Vagina (tissue), 2 donors: ENCODE measurements around the gene CNST. TPM values are rescaled to one million over a fixed set of nuclear protein-coding genes. Genes with fewer than 3 reads are reported as not detected.

Source experiments
- DNase-seq, 2 donors: peaks; one replicate each; pipeline ENCODE4 v3.0.0-alpha.2; 2017; ENCODE audit errors: extremely low spot score in 2 of 2
- H3K27ac ChIP-seq: fragments of 200-600 bp; sonication (generic); one replicate; pipeline ENCODE4 v1.5.1; 2019
- H3K27me3 ChIP-seq: fragments of 200-600 bp; sonication (generic); one replicate; pipeline ENCODE4 v1.5.1; 2019
- H3K36me3 ChIP-seq, 2 donors: fragments of 200-600 bp; sonication (generic); one replicate each; pipeline ENCODE4 v1.5.1; 2017 to 2019
- H3K4me1 ChIP-seq: fragments of 200-600 bp; sonication (generic); one replicate; pipeline ENCODE4 v1.5.1; 2019
- H3K4me3 ChIP-seq, 2 donors: fragments of 200-600 bp; sonication (generic); 1 replicate in 1 of 2; 2 replicates in 1 of 2; pipeline ENCODE4 v1.5.1; 2016 to 2019
- H3K9me3 ChIP-seq: fragments of 200-600 bp; sonication (generic); one replicate; pipeline ENCODE4 v1.5.1; 2019
- POLR2A ChIP-seq, 2 donors: fragments of 450-650 bp; IDR thresholded peaks; one replicate each; pipeline ENCODE4 v1.6.1; 2017; ENCODE audit warnings: antibody characterized with exemption in 2 of 2, mild to moderate bottlenecking in 2 of 2, moderate library complexity in 2 of 2
- POLR2AphosphoS5 ChIP-seq, 2 donors: sonication (generic); formaldehyde crosslinking; IDR thresholded peaks; one replicate each; pipeline ENCODE4 v1.9.0; 2017; ENCODE audit warnings: antibody characterized with exemption in 2 of 2, mild to moderate bottlenecking in 2 of 2, low read depth in 1 of 2; ENCODE audit not compliant: insufficient read depth in 1 of 2
- intact Hi-C: fragments of 100-400 bp; cut with DNase I; formaldehyde crosslinking; loops from one replicate; pipeline ENCODE4 v1.15.1; 2023
- total RNA-seq: library from RNA; depleted of rRNA; stranded (reverse); fragments of >200 nt; gene quantifications from one replicate; pipeline ENCODE4 v1.2.3, GENCODE V29; 2016
- TF ChIP-seq, protein P1 (sequence below), 3 experiments: fragments of 450-650 bp in 2 of 3; fragments of 200-600 bp in 1 of 3; sonication (generic) in 1 of 3; IDR thresholded peaks; one replicate each; pipeline ENCODE4 v1.5.1; 2017 to 2019; ENCODE audit warnings: antibody characterized with exemption in 3 of 3, mild to moderate bottlenecking in 2 of 3, moderate library complexity in 2 of 3

CNST gene
- total RNA-seq, 1 donor from 2014 or later, result 20.6 TPM

DNA sequence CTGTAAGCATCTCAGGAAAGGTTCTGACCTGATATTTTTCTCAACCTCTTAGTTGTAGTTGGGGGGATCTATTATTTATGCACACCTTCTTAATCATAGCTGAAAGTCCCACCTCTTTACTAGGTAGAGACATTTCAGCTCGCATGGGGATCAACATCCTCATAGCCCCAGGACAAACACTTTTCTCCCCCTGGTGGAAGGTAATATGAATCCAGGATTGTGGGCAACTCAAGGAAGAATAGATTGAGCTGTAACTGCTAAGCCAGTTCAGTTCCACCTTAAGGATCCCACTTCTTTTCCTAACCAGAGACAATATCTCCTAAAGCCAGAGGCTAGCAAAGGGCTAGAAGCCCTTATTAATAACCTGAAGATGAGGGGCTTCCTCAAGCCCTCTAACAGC is 33.7 kb upstream of the CNST start:
- no peak for DNase-seq
- Histone ChIP-seq H3K9me3 (peaks cover 6% of the 10 kb centered on the region), H3K4me3 (no peak overlapping the region), H3K4me1 (no peaks in the 10 kb centered on the region), H3K36me3 (no peaks in the 10 kb centered on the region), H3K27me3 (no peaks in the 10 kb centered on the region), H3K27ac (no peak overlapping the region)
- intact Hi-C loops, result no loop called here
- no peak for TF ChIP-seq POLR2AphosphoS5 (IDR thresholded peaks at IDR 0.05; ENCODE audit: insufficient read depth in 1 of 2, low read depth in 1 of 2)
- TF ChIP-seq POLR2A (IDR thresholded peaks at IDR 0.05), result no peak
- TF ChIP-seq, protein P1, sequence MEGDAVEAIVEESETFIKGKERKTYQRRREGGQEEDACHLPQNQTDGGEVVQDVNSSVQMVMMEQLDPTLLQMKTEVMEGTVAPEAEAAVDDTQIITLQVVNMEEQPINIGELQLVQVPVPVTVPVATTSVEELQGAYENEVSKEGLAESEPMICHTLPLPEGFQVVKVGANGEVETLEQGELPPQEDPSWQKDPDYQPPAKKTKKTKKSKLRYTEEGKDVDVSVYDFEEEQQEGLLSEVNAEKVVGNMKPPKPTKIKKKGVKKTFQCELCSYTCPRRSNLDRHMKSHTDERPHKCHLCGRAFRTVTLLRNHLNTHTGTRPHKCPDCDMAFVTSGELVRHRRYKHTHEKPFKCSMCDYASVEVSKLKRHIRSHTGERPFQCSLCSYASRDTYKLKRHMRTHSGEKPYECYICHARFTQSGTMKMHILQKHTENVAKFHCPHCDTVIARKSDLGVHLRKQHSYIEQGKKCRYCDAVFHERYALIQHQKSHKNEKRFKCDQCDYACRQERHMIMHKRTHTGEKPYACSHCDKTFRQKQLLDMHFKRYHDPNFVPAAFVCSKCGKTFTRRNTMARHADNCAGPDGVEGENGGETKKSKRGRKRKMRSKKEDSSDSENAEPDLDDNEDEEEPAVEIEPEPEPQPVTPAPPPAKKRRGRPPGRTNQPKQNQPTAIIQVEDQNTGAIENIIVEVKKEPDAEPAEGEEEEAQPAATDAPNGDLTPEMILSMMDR (IDR thresholded peaks at IDR 0.05), result no peak

DNA sequence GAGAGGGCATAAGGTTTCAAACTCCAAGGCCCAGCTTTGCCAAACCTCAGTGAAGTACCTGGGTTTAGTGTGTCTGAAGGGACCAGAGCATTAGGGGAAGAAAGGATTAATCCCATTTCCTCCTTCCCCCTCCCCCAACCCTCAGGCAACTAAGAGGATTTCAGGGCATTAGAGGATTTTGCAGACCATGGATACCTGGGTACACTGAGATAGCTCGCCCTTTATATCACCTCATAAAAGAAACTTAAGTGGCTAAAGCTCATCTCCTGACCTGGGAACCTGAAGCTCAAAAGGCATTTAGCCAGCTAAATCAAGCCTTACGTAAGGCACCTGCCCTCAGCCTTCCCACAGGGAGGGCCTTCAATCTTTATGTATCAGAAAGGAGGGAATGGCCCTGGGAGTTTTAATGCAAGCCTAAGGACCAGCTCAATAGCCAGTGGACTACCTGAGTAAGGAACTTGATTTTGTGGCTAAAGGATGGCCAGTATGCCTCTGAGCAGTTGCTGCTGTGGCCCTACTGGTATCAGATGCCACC is 32.8 kb upstream of the CNST start:
- no peak for DNase-seq
- no peak for TF ChIP-seq POLR2A (IDR thresholded peaks at IDR 0.05)
- TF ChIP-seq, protein P1 (IDR thresholded peaks at IDR 0.05), result no peak
- no peak for TF ChIP-seq POLR2AphosphoS5 (IDR thresholded peaks at IDR 0.05; ENCODE audit: insufficient read depth in 1 of 2, low read depth in 1 of 2)
- intact Hi-C loops, result no loop called here
- Histone ChIP-seq H3K27ac (no peak overlapping the region), H3K4me3 (no peak overlapping the region), H3K36me3 (no peaks in the 10 kb centered on the region), H3K9me3 (peaks cover 6% of the 10 kb centered on the region), H3K27me3 (no peaks in the 10 kb centered on the region), H3K4me1 (no peaks in the 10 kb centered on the region)

GRCh38 chr1:246534114-246534513 is 32.1 kb upstream of the CNST start:
- no peak for DNase-seq
- intact Hi-C loops, result no loop called here

DNA sequence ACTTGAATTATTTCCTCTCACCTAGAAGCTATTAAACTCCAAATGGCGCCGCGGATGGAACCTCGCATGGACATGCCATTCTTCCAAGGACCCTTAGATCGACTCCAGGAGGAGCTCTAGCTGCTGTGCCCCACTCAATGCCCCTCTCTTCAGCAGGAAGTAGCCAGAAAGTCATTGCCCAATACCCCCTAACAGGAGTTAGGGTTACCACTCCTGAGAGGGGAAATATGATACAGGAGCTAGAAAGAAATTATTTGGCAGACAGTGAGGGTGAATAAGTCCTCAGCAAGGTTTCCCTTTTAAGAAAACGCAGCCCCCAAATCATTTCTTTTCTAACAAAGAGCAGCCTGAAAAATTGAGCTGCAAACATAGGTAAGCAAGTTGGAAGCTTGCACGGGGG is 28.8 kb upstream of the CNST start:
- Histone ChIP-seq H3K36me3 (peaks cover 0 to 22% of the 10 kb centered on the region in 2 donors), H3K27ac (no peak overlapping the region), H3K27me3 (no peaks in the 10 kb centered on the region), H3K9me3 (no peaks in the 10 kb centered on the region), H3K4me3 (no peak overlapping the region), H3K4me1 (no peaks in the 10 kb centered on the region)
- intact Hi-C loops, result no loop called here
- no peak for DNase-seq
- TF ChIP-seq, protein P1 (IDR thresholded peaks at IDR 0.05), result no peak
- TF ChIP-seq POLR2AphosphoS5 (IDR thresholded peaks at IDR 0.05; ENCODE audit: insufficient read depth in 1 of 2, low read depth in 1 of 2), result no peak
- TF ChIP-seq POLR2A (IDR thresholded peaks at IDR 0.05), result no peak

More at GRCh38 chr1:246534114-246534513, 32.1 kb upstream of the CNST start:
- no peak overlapping the region for H3K27ac ChIP-seq
- H3K36me3 ChIP-seq, result no peaks in the 10 kb centered on the region
- peaks cover 6% of the 10 kb centered on the region for H3K9me3 ChIP-seq
- H3K27me3 ChIP-seq, result no peaks in the 10 kb centered on the region
- TF ChIP-seq, protein P1 (IDR thresholded peaks at IDR 0.05), result no peak
- TF ChIP-seq POLR2AphosphoS5 (IDR thresholded peaks at IDR 0.05; ENCODE audit: insufficient read depth in 1 of 2, low read depth in 1 of 2) (no peak), POLR2A (IDR thresholded peaks at IDR 0.05) (no peak)
- H3K4me3 ChIP-seq, result no peak overlapping the region
- no peaks in the 10 kb centered on the region for H3K4me1 ChIP-seq

DNA sequence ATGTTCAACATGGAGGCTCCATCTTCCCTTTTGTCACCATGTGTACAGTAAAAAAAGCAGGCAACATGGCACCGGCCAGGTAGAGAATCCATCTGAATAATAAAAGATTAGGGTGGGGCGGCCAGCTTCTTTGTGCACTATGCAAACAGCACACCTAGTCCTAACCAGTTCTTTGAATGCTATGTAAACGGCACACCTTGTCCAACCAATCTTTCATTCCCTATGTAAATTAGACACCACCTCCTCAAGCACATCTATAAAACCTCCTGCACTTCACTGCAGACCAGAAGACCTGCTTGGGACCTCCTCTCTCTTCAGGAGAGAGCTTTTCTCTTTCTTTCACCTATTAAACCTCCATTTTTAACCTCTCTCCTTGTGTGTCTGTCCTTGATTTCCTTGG is 28.4 kb upstream of the CNST start:
- no peaks in the 10 kb centered on the region for H3K4me1 ChIP-seq
- intact Hi-C loops, result no loop called here
- no peaks in the 10 kb centered on the region for H3K27me3 ChIP-seq
- peaks cover 0 to 22% of the 10 kb centered on the region in 2 donors for H3K36me3 ChIP-seq
- DNase-seq, result no peak
- no peaks in the 10 kb centered on the region for H3K9me3 ChIP-seq
- no peak overlapping the region for H3K27ac ChIP-seq
- no peak overlapping the region for H3K4me3 ChIP-seq
- TF ChIP-seq, protein P1 (IDR thresholded peaks at IDR 0.05), result no peak
- TF ChIP-seq POLR2AphosphoS5 (IDR thresholded peaks at IDR 0.05; ENCODE audit: insufficient read depth in 1 of 2, low read depth in 1 of 2), result no peak
- no peak for TF ChIP-seq POLR2A (IDR thresholded peaks at IDR 0.05)
